C4-2B (cell line): ENCODE data around the gene CARMIL1.

ENCODE experiments used
- ZFX ChIP-seq: fragments of 450-650 bp; IDR thresholded peaks from 2 replicates; pipeline ENCODE4 v1.6.1; 2017
- TF ChIP-seq, protein P1 (sequence below): fragments of 450-650 bp; conservative IDR thresholded peaks from 2 replicates; pipeline ENCODE4 v1.5.1; 2017; ENCODE audit warnings: mild to moderate bottlenecking

DNA sequence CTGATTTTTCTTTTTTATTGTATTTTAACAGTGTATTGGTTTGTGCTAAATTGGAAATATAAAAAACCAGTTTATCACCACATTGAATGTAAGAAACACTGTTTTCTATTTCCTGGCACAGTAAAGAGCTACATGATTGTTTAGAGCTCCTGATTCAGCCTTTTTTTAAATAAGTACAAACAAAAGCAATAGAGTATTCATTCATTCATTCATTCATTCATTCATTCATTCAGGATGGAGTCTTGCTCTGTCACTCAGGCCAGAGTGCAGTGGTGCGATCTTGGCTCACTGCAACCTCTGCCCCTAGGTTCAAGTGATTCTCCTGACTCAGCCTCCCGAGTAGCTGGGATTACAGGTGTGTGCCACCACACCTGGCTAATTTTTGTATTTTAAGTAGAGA lies 276.0 kb downstream of the CARMIL1 start:
- TF ChIP-seq, protein P1, sequence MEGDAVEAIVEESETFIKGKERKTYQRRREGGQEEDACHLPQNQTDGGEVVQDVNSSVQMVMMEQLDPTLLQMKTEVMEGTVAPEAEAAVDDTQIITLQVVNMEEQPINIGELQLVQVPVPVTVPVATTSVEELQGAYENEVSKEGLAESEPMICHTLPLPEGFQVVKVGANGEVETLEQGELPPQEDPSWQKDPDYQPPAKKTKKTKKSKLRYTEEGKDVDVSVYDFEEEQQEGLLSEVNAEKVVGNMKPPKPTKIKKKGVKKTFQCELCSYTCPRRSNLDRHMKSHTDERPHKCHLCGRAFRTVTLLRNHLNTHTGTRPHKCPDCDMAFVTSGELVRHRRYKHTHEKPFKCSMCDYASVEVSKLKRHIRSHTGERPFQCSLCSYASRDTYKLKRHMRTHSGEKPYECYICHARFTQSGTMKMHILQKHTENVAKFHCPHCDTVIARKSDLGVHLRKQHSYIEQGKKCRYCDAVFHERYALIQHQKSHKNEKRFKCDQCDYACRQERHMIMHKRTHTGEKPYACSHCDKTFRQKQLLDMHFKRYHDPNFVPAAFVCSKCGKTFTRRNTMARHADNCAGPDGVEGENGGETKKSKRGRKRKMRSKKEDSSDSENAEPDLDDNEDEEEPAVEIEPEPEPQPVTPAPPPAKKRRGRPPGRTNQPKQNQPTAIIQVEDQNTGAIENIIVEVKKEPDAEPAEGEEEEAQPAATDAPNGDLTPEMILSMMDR = no peak
- no peak for TF ChIP-seq ZFX
